HG02642 (cell line): ENCODE measurements around the gene ABRAXAS1.
"Not testable (repeated sequence)": the region's sequence is repeated elsewhere in the genome, so short reads cannot be mapped to it uniquely, and the experiment has no call there.

ENCODE experiments used
- ATAC-seq: cut with Tn5 transposase; IDR thresholded peaks from one replicate; pipeline ENCODE4 v1.9.1; 2021; ENCODE audit warnings: mild to moderate bottlenecking; ENCODE audit not compliant: unreplicated experiment, poor library complexity

Gene ABRAXAS1

GRCh38 chr4:83484500-83485461, at the start of gene ABRAXAS1:
TSS of gene ABRAXAS1 (minus strand) at chr4:83485100. CDS start at chr4:83485072, 28 bp downstream.
- ATAC-seq, result peak; percentile 96

DNA sequence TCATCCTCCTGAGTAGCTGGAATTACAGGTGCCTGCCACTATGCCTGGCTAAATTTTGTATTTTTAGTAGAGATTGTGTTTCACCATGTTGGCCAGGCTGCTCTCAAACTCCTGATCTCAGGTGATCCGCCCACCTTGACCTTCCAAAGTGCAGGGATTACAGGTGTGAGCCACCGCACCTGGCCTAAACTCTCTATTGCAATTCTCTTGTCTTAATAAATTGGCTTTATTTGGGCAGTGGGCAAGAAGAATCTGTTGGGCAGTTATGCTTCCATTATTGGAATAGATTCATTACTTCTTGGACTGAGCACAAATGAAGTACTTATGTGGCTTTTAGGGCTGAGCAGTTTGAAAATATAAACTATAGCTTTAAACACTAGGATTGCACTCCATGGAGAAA, 42.8 kb upstream of the ABRAXAS1 start:
- ATAC-seq, result no peak

DNA sequence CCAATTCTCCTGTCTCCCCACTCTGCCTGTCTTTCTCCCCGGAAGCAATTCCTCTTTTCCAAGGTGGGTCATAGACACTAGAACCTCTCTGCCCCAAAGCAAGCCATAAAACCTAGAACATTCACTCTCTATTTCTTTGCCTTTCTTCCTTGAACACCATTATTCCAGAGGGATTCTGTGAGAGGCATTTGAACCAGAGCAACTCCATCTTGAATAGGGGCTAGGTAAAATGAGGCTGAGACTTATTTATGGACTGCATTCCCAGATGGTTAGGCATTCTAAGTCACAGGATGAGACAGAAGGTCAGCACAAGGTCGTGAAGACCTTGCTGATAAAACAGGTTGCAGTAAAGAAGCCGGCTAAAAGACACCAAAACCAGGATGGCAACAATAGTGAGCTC, 37.3 kb upstream of the ABRAXAS1 start:
- ATAC-seq, result no peak

DNA sequence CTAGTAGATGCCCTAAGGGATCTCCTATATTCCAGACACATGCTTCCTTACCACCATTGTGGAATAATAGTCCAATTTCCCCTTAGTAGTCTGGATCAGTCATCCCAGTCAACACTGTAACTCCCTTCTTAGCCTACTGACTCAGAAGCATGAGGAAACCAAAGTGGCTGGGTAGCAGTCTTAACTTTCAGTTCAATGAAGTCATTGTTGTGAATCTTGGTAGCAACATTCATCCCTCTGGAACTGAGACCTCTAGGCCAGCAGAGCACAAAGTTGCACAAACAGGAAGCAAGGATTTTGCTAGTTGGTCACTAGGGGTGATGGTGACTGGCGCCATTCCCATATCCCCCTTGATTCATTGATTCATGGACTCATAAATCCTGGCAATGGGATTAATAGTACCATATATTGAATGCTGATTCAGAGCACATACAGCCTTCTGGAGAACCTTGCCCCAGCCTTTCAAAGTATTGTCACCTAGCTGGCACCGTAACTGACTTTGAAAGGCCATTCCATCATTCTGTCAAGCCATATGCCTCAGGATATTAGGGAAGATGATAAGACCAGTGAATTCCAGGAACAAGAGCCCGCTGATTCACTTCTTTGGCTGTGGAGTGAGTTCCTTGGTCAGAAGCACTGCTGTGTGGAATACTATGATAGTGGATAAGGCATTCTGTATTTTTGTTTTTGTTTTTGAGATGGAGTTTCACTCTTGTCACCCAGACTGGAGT, 31.3 kb upstream of the ABRAXAS1 start:
- ATAC-seq, result no peak

DNA sequence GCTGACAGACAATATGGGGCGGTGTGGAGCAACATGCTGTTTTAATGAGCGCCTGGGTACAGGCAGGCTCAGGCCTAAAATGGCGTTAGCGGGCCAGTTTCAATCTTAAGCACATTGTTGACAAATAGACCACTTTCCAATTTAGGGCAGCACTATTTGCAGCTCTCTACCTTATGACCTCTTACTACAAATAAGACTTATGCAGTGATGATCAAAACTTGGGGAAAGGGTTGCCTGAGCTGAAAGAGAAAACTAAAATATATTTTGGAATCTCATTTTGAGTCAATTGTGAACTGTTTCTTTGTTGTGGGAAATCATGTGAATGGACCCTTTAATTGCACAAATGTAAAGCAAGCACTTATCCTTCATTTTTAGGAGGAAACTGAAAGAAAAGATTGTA, 25.5 kb upstream of the ABRAXAS1 start:
- no peak for ATAC-seq

DNA sequence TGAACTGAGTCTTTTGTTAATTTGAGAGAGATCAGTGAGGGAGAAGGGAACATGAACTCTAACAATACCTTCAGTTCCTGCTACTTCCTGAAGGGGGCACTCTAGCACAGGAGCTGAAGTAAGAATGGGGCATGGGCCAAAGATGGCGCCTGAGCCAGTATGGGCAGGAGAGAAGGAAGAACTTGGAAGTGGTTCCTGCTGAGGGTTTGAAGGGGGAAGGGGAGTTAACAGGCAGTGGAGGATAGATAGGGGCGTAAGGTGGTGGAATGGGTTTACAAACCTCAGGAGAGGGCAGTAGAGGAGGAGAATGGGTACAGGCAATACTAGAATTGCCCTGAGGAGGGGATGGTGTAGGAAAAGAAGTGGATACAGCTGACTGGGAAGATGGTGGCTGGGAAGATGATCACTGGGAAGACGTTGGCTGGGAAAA, 24.3 kb upstream of the ABRAXAS1 start:
- ATAC-seq, result not testable (repeated sequence)

DNA sequence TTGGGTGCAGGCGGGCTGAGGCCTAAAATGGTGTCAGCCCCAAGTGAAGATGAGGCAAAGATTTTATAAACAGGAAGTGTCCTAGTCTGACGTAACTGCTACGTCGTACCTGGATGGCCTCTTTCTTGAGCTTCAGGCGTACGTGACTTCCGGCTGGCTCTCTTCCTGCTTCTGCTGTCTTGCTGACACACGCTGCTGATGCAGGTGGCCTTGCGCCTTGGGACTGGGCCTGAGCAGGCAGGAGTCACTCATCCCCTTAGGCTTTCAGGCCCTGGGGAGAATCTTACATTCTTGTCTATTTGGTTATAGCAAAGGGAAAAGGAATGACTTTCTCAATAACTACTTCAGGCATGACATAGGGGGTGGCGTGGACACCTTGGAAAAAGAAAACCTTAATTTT, 20.1 kb upstream of the ABRAXAS1 start:
- ATAC-seq, result no peak

GRCh38 chr4:83504503-83504902, 19.6 kb upstream of the ABRAXAS1 start:
- no peak for ATAC-seq

DNA sequence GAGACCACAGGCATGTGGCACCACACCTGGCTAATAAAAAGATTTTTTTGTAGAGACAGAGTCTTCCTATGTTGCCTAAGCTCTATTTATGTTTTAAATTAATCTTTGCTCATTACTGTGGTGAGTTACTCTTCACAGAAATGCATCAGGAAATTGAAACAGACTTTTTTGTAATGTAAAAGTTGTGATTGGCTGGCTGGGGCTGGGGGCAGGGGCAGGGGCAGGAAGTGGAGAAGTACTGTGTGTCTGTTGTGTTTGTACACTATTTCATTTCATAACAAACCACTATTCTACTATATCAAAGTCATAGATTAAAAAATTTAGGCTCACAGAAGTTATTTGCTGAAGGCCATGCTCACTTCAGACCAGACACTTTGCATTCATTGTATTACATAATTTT, 19.1 kb upstream of the ABRAXAS1 start:
- ATAC-seq, result no peak

DNA sequence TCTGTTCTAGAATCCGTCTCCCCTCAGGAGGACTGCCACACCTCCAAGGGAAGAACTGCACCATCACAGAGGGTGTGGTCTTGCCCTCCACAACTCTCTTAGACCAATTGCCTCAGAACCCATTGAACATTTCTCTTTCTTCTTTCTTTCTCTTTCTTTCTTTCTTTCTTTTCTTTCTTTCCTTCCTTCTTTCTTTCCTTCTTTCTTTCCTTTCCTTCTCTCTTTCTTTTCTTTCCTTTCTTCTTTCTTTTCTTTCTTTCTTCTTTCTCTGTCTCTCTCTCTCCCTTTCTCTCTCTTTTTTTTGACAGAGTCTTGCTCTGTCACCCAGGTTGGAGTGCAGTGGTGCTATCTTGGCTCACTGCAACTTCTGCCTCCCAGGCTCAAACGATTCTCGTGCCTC, 16.8 kb upstream of the ABRAXAS1 start:
- not testable (repeated sequence) for ATAC-seq

- no peak for ATAC-seq
Measured at GRCh38 chr4:83498187-83498586, 13.3 kb upstream of the ABRAXAS1 start.

DNA sequence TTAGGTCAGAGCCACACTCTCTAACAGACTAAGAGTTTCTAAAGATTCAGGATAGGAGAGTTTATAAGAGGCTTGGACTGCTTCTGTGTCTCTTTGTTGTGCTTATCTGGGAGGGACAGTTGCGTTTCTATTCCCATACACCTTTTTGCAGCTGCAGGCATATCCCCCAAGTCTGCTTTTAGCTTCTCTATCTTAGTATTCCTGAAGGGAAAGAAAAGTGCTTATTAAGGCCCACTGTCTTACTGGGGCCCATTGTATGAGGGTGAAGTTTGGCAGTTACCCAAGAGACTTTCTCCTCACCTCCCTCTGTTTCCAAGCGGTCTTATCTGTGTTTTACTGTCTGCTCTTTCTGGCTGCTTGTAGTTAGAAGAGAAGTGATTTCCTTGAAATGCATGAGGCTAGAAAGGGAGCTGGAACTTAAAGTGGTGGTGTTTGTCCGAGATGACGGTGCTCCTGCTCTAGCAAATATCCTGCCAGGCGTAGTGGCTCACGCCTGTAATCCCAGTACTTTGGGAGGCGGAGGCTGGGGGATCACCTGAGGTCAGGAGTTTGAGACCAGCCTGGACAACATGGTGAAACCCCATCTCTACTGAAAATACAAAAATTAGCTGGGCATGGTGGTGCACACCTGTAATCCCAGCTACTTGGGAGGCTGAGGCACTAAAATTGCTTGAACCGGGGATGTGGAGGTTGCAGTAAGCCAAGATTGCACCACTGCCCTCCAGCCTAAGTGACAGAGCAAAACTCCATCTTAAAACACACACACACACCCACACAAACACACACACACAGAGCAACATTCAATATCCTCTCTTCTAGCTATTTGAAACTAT, 11.4 kb upstream of the ABRAXAS1 start:
- not testable (repeated sequence) for ATAC-seq

DNA sequence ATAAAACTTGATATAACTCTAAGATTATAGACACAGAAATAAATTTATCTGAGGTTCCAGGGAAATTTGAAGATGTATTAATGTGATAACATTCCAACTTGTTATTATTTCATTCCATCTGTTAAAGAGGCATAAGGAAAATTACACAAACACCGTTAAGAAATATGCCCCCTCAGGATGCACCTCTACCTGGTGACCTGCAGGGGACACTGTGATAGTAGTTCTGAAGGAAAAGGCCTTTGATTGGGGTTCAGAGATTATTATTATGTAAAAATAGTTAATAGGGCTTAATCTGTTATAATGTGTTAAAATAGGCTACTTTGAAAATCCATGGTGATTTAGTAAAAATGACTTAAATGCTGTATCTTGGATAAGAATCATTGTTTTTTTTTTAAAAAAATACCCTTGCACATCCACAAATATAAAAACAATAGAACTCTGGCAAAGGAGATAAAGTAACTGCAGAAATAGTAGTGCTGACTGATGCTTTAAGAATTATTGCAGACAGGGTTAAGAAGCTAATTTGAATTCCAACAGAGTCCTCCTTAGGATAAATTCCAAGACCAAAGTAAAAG, 6.1 kb upstream of the ABRAXAS1 start:
- peak; percentile 78 for ATAC-seq

- ATAC-seq, result no peak
Measured at GRCh38 chr4:83489711-83490326, 4.9 kb upstream of the ABRAXAS1 start.

GRCh38 chr4:83486457-83487129, 1.7 kb upstream of the ABRAXAS1 start:
- no peak for ATAC-seq

DNA sequence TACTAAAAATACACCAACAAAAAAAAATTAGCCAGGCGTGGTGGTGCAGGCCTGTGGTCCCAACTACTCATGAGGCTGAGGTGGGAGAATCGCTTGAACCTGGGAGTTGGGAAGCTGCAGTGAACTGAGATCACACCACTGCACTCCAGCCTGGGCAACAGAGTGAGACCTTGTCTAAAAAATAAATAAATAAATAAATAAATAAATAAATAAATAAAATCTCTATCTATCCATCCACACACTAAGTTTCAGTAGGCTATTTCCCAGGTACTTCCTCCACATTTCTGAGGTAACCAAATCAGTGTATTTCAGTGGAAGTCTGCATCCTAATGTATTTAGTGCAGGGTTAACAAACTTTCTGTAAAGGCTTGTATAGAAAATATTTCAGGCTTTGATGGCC, 10.9 kb downstream of the ABRAXAS1 start:
- no peak for ATAC-seq

- no peak for ATAC-seq
Measured at GRCh38 chr4:83473423-83473822, 11.5 kb downstream of the ABRAXAS1 start.

GRCh38 chr4:83456184-83456501, 28.8 kb downstream of the ABRAXAS1 start:
- ATAC-seq, result no peak
